ENCODE data around the gene ELP2. TPM values are rescaled to one million over a fixed set of nuclear protein-coding genes. Genes with fewer than 3 reads are reported as not detected.
A peak's percentile ranks its signal among the peaks of the same experiment; 100 is the strongest.

ELP2 gene
- total and polyA plus RNA-seq, 2 donors (not counting 3 experiments of a cell fraction or from before 2014, with no cell fraction given), result 37.8 to 90.5 TPM

DNA sequence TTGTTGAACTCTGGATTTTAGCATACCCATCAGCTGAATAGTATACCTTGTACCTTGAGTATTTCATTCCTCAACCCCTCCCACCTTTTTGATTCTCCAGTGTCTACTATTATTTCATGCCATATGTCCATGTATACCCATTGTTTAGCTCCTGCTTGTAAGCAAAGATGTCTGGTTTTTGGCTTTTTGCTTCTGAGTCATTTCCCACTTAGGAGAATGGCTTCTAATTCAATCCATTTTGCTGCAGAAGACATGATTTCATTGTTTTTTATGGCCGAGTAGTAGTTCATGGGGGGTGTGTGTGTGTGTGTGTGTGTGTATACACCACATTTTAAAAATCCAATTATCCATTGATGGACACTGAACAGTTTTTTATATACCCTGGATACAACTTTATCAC, 33.3 kb downstream of the ELP2 start:
- Histone ChIP-seq H4K20me1 (replicated peaks; ENCODE audit: control insufficient read depth, extremely low read depth, insufficient read depth, low read length) (no peaks in the 10 kb centered on the region), H3K27ac (ENCODE audit: insufficient read depth, low read depth, low read length) (peak overlapping the region; percentile 63), H3K4me3 (replicated peaks in 1 of 3; ENCODE audit: insufficient read depth in 1 of 3, low read depth in 1 of 3, low read length in 3 of 3) (no peak overlapping the region), H2AFZ (ENCODE audit: low read depth, low read length) (no peak overlapping the region), H3K79me2 (ENCODE audit: control insufficient read depth, insufficient read depth, low read length) (peaks cover 2% of the 10 kb centered on the region), H3K9ac (replicated peaks; ENCODE audit: extremely low read depth, insufficient read depth, low read length) (no peak overlapping the region), H3K27me3 (ENCODE audit: control insufficient read depth in 2 of 2, insufficient read depth in 2 of 2, low read length in 2 of 2) (no peaks in the 10 kb centered on the region), H3K36me3 (ENCODE audit: control insufficient read depth in 2 of 2, extremely low read depth in 1 of 2, insufficient read depth in 2 of 2, low read length in 2 of 2) (peaks cover 8 to 15% of the 10 kb centered on the region in 2 experiments), H3K4me1 (ENCODE audit: control insufficient read depth, extremely low read depth, insufficient read depth, low read length) (peaks cover 32% of the 10 kb centered on the region), H3K9me3 (replicated peaks; ENCODE audit: control insufficient read depth, insufficient read depth, low read length) (no peaks in the 10 kb centered on the region), H3K4me2 (ENCODE audit: insufficient read depth, low read length) (no peak overlapping the region), H3K9me1 (replicated peaks; ENCODE audit: control insufficient read depth, extremely low read depth, insufficient read depth, low read length) (no peaks in the 10 kb centered on the region)
- TF ChIP-seq FOS (IDR thresholded peaks at IDR 0.05; ENCODE audit: borderline replicate concordance, insufficient read depth, low read length) (peak; percentile 55), JUN (IDR thresholded peaks at IDR 0.05; ENCODE audit: borderline replicate concordance, insufficient read depth, insufficient read length, low read depth) (peak; percentile 59), POLR2AphosphoS5 (IDR thresholded peaks at IDR 0.05; ENCODE audit: insufficient read depth, low read depth, low read length) (no peak), POLR2A (IDR thresholded peaks at IDR 0.05; ENCODE audit: low read depth, low read length) (no peak), MYC (IDR thresholded peaks at IDR 0.05; ENCODE audit: low read depth, low read length) (no peak)
- TF ChIP-seq, protein P1, sequence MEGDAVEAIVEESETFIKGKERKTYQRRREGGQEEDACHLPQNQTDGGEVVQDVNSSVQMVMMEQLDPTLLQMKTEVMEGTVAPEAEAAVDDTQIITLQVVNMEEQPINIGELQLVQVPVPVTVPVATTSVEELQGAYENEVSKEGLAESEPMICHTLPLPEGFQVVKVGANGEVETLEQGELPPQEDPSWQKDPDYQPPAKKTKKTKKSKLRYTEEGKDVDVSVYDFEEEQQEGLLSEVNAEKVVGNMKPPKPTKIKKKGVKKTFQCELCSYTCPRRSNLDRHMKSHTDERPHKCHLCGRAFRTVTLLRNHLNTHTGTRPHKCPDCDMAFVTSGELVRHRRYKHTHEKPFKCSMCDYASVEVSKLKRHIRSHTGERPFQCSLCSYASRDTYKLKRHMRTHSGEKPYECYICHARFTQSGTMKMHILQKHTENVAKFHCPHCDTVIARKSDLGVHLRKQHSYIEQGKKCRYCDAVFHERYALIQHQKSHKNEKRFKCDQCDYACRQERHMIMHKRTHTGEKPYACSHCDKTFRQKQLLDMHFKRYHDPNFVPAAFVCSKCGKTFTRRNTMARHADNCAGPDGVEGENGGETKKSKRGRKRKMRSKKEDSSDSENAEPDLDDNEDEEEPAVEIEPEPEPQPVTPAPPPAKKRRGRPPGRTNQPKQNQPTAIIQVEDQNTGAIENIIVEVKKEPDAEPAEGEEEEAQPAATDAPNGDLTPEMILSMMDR (IDR thresholded peaks at IDR 0.05; ENCODE audit: extremely low read depth in 1 of 2, insufficient read depth in 1 of 2, low read depth in 1 of 2, low read length in 2 of 2), result no peak
- BruUV-seq (replicated peaks), result no TSS peak
- POLR2A ChIA-PET, result interaction anchor here (0.7 kb wide), 2 partner anchors 9 to 43 kb away, joined by 3 to 4 read pairs; no protein-coding TSS in a partner anchor
- dilution Hi-C loops (cut with MboI; ENCODE audit: extremely low pct_ligation_motif_present, low sequenced_read_pairs) (no loop called here), intact Hi-C loops (cut with micrococcal nuclease) (no loop called here)
- DNase-seq (ENCODE audit: low read depth, low spot score) (peak; percentile 79), FAIRE-seq (peak; percentile 75)
- CTCF ChIA-PET, result interaction anchor here (0.7 to 1.1 kb wide), 3 partner anchors 10 to 28 kb away, joined by 3 read pairs; no protein-coding TSS in a partner anchor
